WI38 (cell line): ENCODE data around the gene FBXO30.

Source experiments
- H3K4me3 ChIP-seq: 2 replicates; pipeline ENCODE4 v1.5.1; 2011; ENCODE audit warnings: low read depth, mild to moderate bottlenecking, control low read depth, low read length
- CTCF ChIP-seq: IDR thresholded peaks from 2 replicates; pipeline ENCODE4 v1.5.1; 2012; ENCODE audit warnings: low read depth, mild to moderate bottlenecking, control low read depth, low read length

Gene FBXO30

GRCh38 chr6:145789443-145789842, 25.2 kb downstream of the FBXO30 start:
- H3K4me3 ChIP-seq: no peak overlapping the region
- no peak for TF ChIP-seq CTCF

GRCh38 chr6:145787688-145788087, 26.9 kb downstream of the FBXO30 start:
- no peak overlapping the region for H3K4me3 ChIP-seq
- TF ChIP-seq CTCF: no peak

DNA sequence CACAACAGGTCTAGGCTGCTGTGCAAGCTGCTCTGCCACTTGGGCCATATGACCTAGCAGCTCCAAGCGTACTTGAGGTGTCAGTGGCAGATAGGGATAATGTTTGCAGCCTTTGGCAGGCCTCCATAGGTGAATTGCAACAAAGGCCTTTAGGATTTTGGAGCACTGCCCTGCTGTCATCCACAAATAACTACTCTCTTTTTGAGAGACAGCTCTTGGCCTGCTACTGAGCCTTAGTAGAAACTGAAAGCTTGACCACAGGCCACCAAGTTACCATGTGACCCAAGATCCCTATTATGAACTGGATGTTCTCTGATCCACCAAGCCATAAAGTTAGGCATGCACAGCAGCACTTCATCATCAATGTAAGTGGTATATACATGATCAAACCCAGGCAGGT, 29.9 kb downstream of the FBXO30 start:
- no peak for TF ChIP-seq CTCF
- no peak overlapping the region for H3K4me3 ChIP-seq

- TF ChIP-seq CTCF: no peak
- H3K4me3 ChIP-seq: no peak overlapping the region
Measured at GRCh38 chr6:145783796-145784195, 30.8 kb downstream of the FBXO30 start.

DNA sequence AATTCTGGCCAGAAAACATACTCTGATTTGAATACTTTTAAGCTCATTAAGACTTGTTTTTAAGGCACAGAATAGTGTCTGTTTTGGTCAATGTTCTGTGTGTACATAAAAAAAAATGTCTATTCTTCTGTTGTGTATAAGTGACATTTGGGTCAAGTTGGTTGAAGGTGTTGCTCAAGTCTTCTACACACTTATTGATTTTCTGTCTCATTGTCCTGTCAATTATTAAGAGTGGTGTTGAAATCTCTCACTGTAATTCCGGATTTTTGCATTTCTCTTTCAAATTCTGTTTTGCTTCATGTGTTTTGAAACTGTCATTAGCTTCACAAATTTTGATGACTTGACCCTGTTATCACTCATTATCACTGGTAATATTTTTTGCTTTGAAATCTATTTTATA, 41.7 kb downstream of the FBXO30 start:
- no peak for TF ChIP-seq CTCF
- H3K4me3 ChIP-seq: no peak overlapping the region

- TF ChIP-seq CTCF: no peak
Measured at GRCh38 chr6:145765449-145765848, 49.1 kb downstream of the FBXO30 start.

DNA sequence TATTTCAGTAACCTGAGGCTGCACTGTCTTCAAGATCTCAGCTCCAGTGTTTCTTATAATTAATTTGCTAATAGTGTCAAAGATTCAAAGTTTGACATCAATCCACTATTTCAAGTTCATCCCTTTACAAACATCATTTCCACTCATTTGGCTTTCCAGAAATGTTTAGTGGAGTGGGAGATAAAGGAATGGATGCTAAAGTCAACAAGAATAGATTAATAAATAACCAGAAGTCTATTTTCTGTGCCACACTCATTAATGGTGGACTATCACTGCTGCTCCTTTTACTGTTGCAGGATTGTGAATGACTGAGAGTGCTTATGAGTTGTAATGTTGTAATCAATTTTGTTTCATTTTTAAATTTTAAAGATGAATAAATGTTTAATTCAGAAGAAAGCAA, 50.9 kb downstream of the FBXO30 start:
- no peak overlapping the region for H3K4me3 ChIP-seq
- TF ChIP-seq CTCF: no peak

More at GRCh38 chr6:145765449-145765848, 49.1 kb downstream of the FBXO30 start:
- H3K4me3 ChIP-seq: no peak overlapping the region
